Natural killer cell (primary cell): ENCODE results near the gene SOX9. TPM values are rescaled to one million over a fixed set of nuclear protein-coding genes. Genes with fewer than 3 reads are reported as not detected.

Experiments
- ATAC-seq, 3 donors: fragments of 150-1000 bp in 2 of 3; fragments of 200-7000 bp in 1 of 3; cut with Tn5 transposase; 1 replicate in 1 of 3; 2 replicates in 2 of 3; pipeline ENCODE4 v1.10.0; 2021; ENCODE audit warnings: mild to moderate bottlenecking in 2 of 3, moderate library complexity in 2 of 3
- DNase-seq, 2 donors: peaks; one replicate each; pipeline versions ENCODE4 v3.0.0 to v3.0.0-alpha.2; 2013 to 2021; ENCODE audit warnings: mixed read lengths in 1 of 2
- H3K27ac ChIP-seq: one replicate; pipeline ENCODE4 v1.5.1; 2013; ENCODE audit warnings: mild to moderate bottlenecking, low read length
- H3K27me3 ChIP-seq: one replicate; pipeline ENCODE4 v1.6.1; 2013; ENCODE audit warnings: low read length; ENCODE audit not compliant: control insufficient read depth, insufficient read depth
- H3K36me3 ChIP-seq: one replicate; pipeline ENCODE4 v1.6.1; 2013; ENCODE audit warnings: low read length; ENCODE audit not compliant: control insufficient read depth, insufficient read depth
- H3K4me1 ChIP-seq: one replicate; pipeline ENCODE4 v1.6.1; 2013; ENCODE audit warnings: low read length; ENCODE audit not compliant: control insufficient read depth, insufficient read depth
- H3K4me3 ChIP-seq: one replicate; pipeline ENCODE4 v1.5.1; 2013; ENCODE audit warnings: low read length
- H3K9me3 ChIP-seq: one replicate; pipeline ENCODE4 v1.6.1; 2013; ENCODE audit warnings: low read length; ENCODE audit not compliant: control insufficient read depth, insufficient read depth
- H3K27ac Mint-ChIP-seq, 2 donors: one replicate each; pipeline ENCODE4 v1.8.0; 2022; ENCODE audit warnings: mild to moderate bottlenecking in 2 of 2, mixed read lengths in 2 of 2, moderate library complexity in 1 of 2
- H3K27me3 Mint-ChIP-seq, 2 donors: one replicate each; pipeline ENCODE4 v1.8.0; 2022; ENCODE audit warnings: low read depth in 2 of 2, mixed read lengths in 2 of 2
- H3K36me3 Mint-ChIP-seq: one replicate; pipeline ENCODE4 v1.8.0; 2022; ENCODE audit warnings: mixed read lengths
- H3K4me1 Mint-ChIP-seq, 2 donors: one replicate each; pipeline ENCODE4 v1.8.0; 2022; ENCODE audit warnings: mixed read lengths in 2 of 2
- H3K4me3 Mint-ChIP-seq: one replicate; pipeline ENCODE4 v1.8.0; 2022; ENCODE audit warnings: mild to moderate bottlenecking, moderate library complexity, mixed read lengths
- H3K9me3 Mint-ChIP-seq, 2 donors: one replicate each; pipeline ENCODE4 v1.8.0; 2022; ENCODE audit warnings: mixed read lengths in 2 of 2
- WGBS: methylation state at CpG from one replicate; pipeline ENCODE4 v1.1.7; 2013; ENCODE audit warnings: missing lambda C conversion rate; ENCODE audit not compliant: insufficient coverage; 5-methylcytosine and 5-hydroxymethylcytosine counted together
- intact Hi-C: fragments of 100-400 bp; cut with micrococcal nuclease; formaldehyde crosslinking; loops from one replicate; pipeline ENCODE4 v1.14.2; 2022
- total RNA-seq, 4 donors: library from RNA; stranded (reverse); fragments of 120-200 nt in 1 of 4; gene quantifications; one replicate each; pipeline versions ENCODE4 v1.2.3 to v1.2.4, GENCODE V29; 2013 to 2022
- TF ChIP-seq, protein P1 (sequence below): fragments of 200-600 bp; IDR thresholded peaks from one replicate; pipeline ENCODE4 v1.8.0; 2022; ENCODE audit warnings: antibody characterized with exemption

Gene SOX9
- total RNA-seq, 3 donors from 2014 or later (not counting 1 experiment from before 2014, with no cell fraction given): not detected

DNA sequence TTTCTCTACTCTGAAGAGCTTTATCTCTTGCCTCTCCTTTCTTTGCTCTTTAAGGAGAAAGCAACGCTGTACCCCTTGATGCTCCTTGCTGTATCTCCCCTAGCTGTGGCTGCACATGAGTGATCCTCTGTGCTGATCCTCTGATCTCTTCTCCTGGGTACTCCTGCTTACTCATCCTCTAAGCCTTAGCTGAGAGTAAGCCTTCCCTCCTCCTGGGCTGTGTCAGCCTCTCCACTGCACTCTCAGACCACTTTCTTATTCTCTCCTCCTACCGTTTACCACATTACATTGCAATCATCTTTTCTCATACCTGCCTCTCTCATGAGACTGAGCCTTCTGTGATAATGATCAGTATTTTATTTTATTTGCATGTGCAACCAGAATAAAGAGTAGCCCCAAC is 25.1 kb downstream of the SOX9 start:
- Histone ChIP-seq H3K27me3 (no peaks in the 10 kb centered on the region), H3K36me3 (no peaks in the 10 kb centered on the region), H3K4me3 (no peak overlapping the region), H3K4me1 (no peaks in the 10 kb centered on the region), H3K27ac (no peak overlapping the region), H3K9me3 (no peaks in the 10 kb centered on the region)
- no peaks in the 10 kb centered on the region for H3K4me1 Mint-ChIP-seq
- DNase-seq: no peak
- TF ChIP-seq, protein P1, sequence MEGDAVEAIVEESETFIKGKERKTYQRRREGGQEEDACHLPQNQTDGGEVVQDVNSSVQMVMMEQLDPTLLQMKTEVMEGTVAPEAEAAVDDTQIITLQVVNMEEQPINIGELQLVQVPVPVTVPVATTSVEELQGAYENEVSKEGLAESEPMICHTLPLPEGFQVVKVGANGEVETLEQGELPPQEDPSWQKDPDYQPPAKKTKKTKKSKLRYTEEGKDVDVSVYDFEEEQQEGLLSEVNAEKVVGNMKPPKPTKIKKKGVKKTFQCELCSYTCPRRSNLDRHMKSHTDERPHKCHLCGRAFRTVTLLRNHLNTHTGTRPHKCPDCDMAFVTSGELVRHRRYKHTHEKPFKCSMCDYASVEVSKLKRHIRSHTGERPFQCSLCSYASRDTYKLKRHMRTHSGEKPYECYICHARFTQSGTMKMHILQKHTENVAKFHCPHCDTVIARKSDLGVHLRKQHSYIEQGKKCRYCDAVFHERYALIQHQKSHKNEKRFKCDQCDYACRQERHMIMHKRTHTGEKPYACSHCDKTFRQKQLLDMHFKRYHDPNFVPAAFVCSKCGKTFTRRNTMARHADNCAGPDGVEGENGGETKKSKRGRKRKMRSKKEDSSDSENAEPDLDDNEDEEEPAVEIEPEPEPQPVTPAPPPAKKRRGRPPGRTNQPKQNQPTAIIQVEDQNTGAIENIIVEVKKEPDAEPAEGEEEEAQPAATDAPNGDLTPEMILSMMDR: no peak
- intact Hi-C loops: no loop called here
- H3K27me3 Mint-ChIP-seq: peaks cover 0 to 3% of the 10 kb centered on the region in 2 donors
- no peak overlapping the region for H3K4me3 Mint-ChIP-seq
- ATAC-seq: no peak
- peaks cover 9 to 12% of the 10 kb centered on the region in 2 donors for H3K9me3 Mint-ChIP-seq
- H3K36me3 Mint-ChIP-seq: no peaks in the 10 kb centered on the region
- 85% methylated on average over 2 of the region's 2 CpGs for WGBS
- H3K27ac Mint-ChIP-seq: no peak overlapping the region

- no peaks in the 10 kb centered on the region for H3K36me3 Mint-ChIP-seq
- H3K9me3 Mint-ChIP-seq: peaks cover 9 to 12% of the 10 kb centered on the region in 2 donors
- DNase-seq: no peak
- ATAC-seq: no peak
- no peaks in the 10 kb centered on the region for H3K4me1 Mint-ChIP-seq
- H3K9me3 ChIP-seq: no peaks in the 10 kb centered on the region
- no peak overlapping the region for H3K27ac ChIP-seq
- H3K36me3 ChIP-seq: no peaks in the 10 kb centered on the region
- TF ChIP-seq, protein P1: no peak
- H3K27ac Mint-ChIP-seq: no peak overlapping the region
- no peak overlapping the region for H3K4me3 ChIP-seq
- WGBS: no CpG with 5 or more reads among the region's 2 CpGs
- H3K4me1 ChIP-seq: no peaks in the 10 kb centered on the region
- H3K27me3 Mint-ChIP-seq: peaks cover 0 to 3% of the 10 kb centered on the region in 2 donors
- no peak overlapping the region for H3K4me3 Mint-ChIP-seq
- H3K27me3 ChIP-seq: no peaks in the 10 kb centered on the region
- intact Hi-C loops: no loop called here
Measured at GRCh38 chr17:72146371-72146770, 25.6 kb downstream of the SOX9 start.

GRCh38 chr17:72150632-72151460 is 30.0 kb downstream of the SOX9 start:
- Histone ChIP-seq H3K9me3 (no peaks in the 10 kb centered on the region), H3K4me1 (no peaks in the 10 kb centered on the region), H3K36me3 (no peaks in the 10 kb centered on the region), H3K27me3 (no peaks in the 10 kb centered on the region), H3K4me3 (no peak overlapping the region), H3K27ac (no peak overlapping the region)
- 50% methylated on average over 11 of the region's 11 CpGs for WGBS
- Mint-ChIP-seq H3K36me3 (no peaks in the 10 kb centered on the region), H3K9me3 (peaks cover 5 to 6% of the 10 kb centered on the region in 2 donors), H3K27ac (no peak overlapping the region), H3K4me1 (no peaks in the 10 kb centered on the region), H3K4me3 (no peak overlapping the region), H3K27me3 (peaks cover 0 to 3% of the 10 kb centered on the region in 2 donors)
- DNase-seq (no peak), ATAC-seq (no peak)
- TF ChIP-seq, protein P1: no peak
- intact Hi-C loops: no loop called here
